Neural crest cell (in vitro differentiated cells): Measurements from ENCODE around the gene PDPR. TPM values are rescaled to one million over a fixed set of nuclear protein-coding genes. Genes with fewer than 3 reads are reported as not detected.

Experiments
- DNase-seq: peaks from one replicate; pipeline ENCODE4 v3.0.0; 2021; ENCODE audit warnings: low read depth, mixed read lengths, low spot score
- H3K27ac Mint-ChIP-seq: one replicate; pipeline ENCODE4 v1.8.0; 2021; ENCODE audit warnings: mild to moderate bottlenecking, mixed read lengths; ENCODE audit not compliant: unreplicated experiment
- H3K27me3 Mint-ChIP-seq: 2 replicates; pipeline ENCODE4 v1.8.0; 2021; ENCODE audit warnings: low read depth, mild to moderate bottlenecking, mixed read lengths
- H3K36me3 Mint-ChIP-seq: 2 replicates; pipeline ENCODE4 v1.8.0; 2021; ENCODE audit warnings: low read depth, mild to moderate bottlenecking, mixed read lengths
- H3K4me1 Mint-ChIP-seq: 2 replicates; pipeline ENCODE4 v1.8.0; 2021; ENCODE audit warnings: mixed read lengths
- H3K4me3 Mint-ChIP-seq: one replicate; pipeline ENCODE4 v1.8.0; 2021; ENCODE audit warnings: mild to moderate bottlenecking, mixed read lengths
- H3K9me3 Mint-ChIP-seq: 2 replicates; pipeline ENCODE4 v1.8.0; 2021; ENCODE audit warnings: mixed read lengths
- CTCF ChIP-seq: fragments of 200-600 bp; sonication (generic); conservative IDR thresholded peaks from 2 replicates; pipeline ENCODE4 v1.5.0; 2021; ENCODE audit warnings: antibody characterized with exemption, mild to moderate bottlenecking
- total RNA-seq: library from RNA; stranded (reverse); gene quantifications from 2 replicates; pipeline ENCODE4 v1.2.1, GENCODE V29; 2021

Gene PDPR
- total RNA-seq, 1 donor from 2014 or later, result 25.8 TPM

- H3K9me3 Mint-ChIP-seq, result no peaks in the 10 kb centered on the region
- peaks cover 10% of the 10 kb centered on the region for H3K4me1 Mint-ChIP-seq
- DNase-seq, result no peak
- H3K27ac Mint-ChIP-seq, result peak overlapping the region; percentile 81
- H3K27me3 Mint-ChIP-seq, result no peaks in the 10 kb centered on the region
- H3K36me3 Mint-ChIP-seq, result peaks cover 14% of the 10 kb centered on the region
- no peak for TF ChIP-seq CTCF
- H3K4me3 Mint-ChIP-seq, result no peak overlapping the region
Measured at GRCh38 chr16:70156207-70156978, 42.3 kb downstream of the PDPR start.

GRCh38 chr16:70157105-70157476 lies 43.0 kb downstream of the PDPR start:
- Mint-ChIP-seq H3K9me3 (no peaks in the 10 kb centered on the region), H3K4me1 (peaks cover 14% of the 10 kb centered on the region), H3K4me3 (no peak overlapping the region), H3K27ac (no peak overlapping the region), H3K36me3 (peaks cover 14% of the 10 kb centered on the region), H3K27me3 (no peaks in the 10 kb centered on the region)
- no peak for DNase-seq
- no peak for TF ChIP-seq CTCF

- H3K9me3 Mint-ChIP-seq, result no peaks in the 10 kb centered on the region
- no peak for DNase-seq
- H3K36me3 Mint-ChIP-seq, result peaks cover 11% of the 10 kb centered on the region
- no peaks in the 10 kb centered on the region for H3K27me3 Mint-ChIP-seq
- H3K4me3 Mint-ChIP-seq, result no peak overlapping the region
- H3K27ac Mint-ChIP-seq, result peak overlapping the region; percentile 1
- H3K4me1 Mint-ChIP-seq, result peaks cover 18% of the 10 kb centered on the region
- no peak for TF ChIP-seq CTCF
Measured at GRCh38 chr16:70157477-70158260, 43.5 kb downstream of the PDPR start.

GRCh38 chr16:70158261-70158939 lies 44.3 kb downstream of the PDPR start:
- DNase-seq, result no peak

More at GRCh38 chr16:70158261-70158939, 44.3 kb downstream of the PDPR start:
- Mint-ChIP-seq H3K4me3 (no peak overlapping the region), H3K27me3 (no peaks in the 10 kb centered on the region), H3K9me3 (no peaks in the 10 kb centered on the region), H3K36me3 (peaks cover 7% of the 10 kb centered on the region), H3K4me1 (peaks cover 21% of the 10 kb centered on the region), H3K27ac (no peak overlapping the region)
- no peak for TF ChIP-seq CTCF
